Endothelial cell (in vitro differentiated cells): ENCODE results near the gene DNMT1. TPM values are rescaled to one million over a fixed set of nuclear protein-coding genes. Genes with fewer than 3 reads are reported as not detected.

Experiments used
- DNase-seq: peaks from one replicate; pipeline ENCODE4 v3.0.0; 2021; ENCODE audit warnings: low spot score
- H3K27ac Mint-ChIP-seq: one replicate; pipeline ENCODE4 v1.8.0; 2021; ENCODE audit warnings: mixed read lengths, inconsistent platforms; ENCODE audit not compliant: unreplicated experiment
- H3K27me3 Mint-ChIP-seq: one replicate; pipeline ENCODE4 v1.8.0; 2021; ENCODE audit warnings: mild to moderate bottlenecking, moderate library complexity, mixed read lengths, inconsistent platforms; ENCODE audit not compliant: unreplicated experiment
- H3K36me3 Mint-ChIP-seq: one replicate; pipeline ENCODE4 v1.8.0; 2021; ENCODE audit warnings: mild to moderate bottlenecking, low read depth, mixed read lengths, inconsistent platforms; ENCODE audit not compliant: unreplicated experiment
- H3K4me1 Mint-ChIP-seq: one replicate; pipeline ENCODE4 v1.8.0; 2021; ENCODE audit warnings: mild to moderate bottlenecking, mixed read lengths, inconsistent platforms; ENCODE audit not compliant: unreplicated experiment
- H3K4me3 Mint-ChIP-seq: one replicate; pipeline ENCODE4 v1.8.0; 2021; ENCODE audit warnings: mild to moderate bottlenecking, mixed read lengths, inconsistent platforms; ENCODE audit not compliant: unreplicated experiment
- H3K9me3 Mint-ChIP-seq: one replicate; pipeline ENCODE4 v1.8.0; 2021; ENCODE audit warnings: mixed read lengths, inconsistent platforms; ENCODE audit not compliant: unreplicated experiment
- total RNA-seq: library from RNA; stranded (reverse); fragmentation: NEBNext Ultra II Directional; extraction: Animal tissue kit (Norgen Biotek cat#: 25700); gene quantifications from one replicate; pipeline ENCODE4 v1.2.1, GENCODE V29; 2021; ENCODE audit not compliant: unreplicated experiment
- TF ChIP-seq, protein P1 (sequence below): fragments of 200-600 bp; sonication (generic); IDR thresholded peaks from one replicate; pipeline ENCODE4 v1.5.0; 2021; ENCODE audit warnings: antibody characterized with exemption; ENCODE audit not compliant: unreplicated experiment

The DNMT1 gene
- total RNA-seq, 1 donor from 2014 or later, result 119 TPM

DNA sequence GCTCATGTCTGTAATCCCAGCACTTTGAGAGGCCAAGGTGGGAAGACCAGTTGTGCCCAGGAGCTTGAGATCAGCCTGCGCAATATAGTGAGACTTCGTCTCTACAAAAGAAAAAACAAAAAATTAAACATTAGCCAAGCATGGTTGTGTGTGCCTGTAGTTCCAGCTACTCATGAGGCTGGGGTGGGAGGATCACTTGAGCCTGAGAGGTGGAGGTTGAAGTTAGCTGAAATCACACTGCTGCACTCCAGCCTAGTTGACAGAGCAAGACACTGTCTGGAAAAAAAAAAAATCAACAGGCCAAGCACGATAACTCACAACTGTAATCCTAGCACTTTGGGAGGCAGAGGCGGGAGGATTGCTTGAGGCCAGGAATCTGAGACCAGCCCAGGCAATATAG is 40.2 kb upstream of the DNMT1 start:
- no peak overlapping the region for H3K4me3 Mint-ChIP-seq
- H3K9me3 Mint-ChIP-seq, result no peaks in the 10 kb centered on the region
- H3K36me3 Mint-ChIP-seq, result no peaks in the 10 kb centered on the region
- H3K27ac Mint-ChIP-seq, result no peak overlapping the region
- no peak for DNase-seq
- TF ChIP-seq, protein P1, sequence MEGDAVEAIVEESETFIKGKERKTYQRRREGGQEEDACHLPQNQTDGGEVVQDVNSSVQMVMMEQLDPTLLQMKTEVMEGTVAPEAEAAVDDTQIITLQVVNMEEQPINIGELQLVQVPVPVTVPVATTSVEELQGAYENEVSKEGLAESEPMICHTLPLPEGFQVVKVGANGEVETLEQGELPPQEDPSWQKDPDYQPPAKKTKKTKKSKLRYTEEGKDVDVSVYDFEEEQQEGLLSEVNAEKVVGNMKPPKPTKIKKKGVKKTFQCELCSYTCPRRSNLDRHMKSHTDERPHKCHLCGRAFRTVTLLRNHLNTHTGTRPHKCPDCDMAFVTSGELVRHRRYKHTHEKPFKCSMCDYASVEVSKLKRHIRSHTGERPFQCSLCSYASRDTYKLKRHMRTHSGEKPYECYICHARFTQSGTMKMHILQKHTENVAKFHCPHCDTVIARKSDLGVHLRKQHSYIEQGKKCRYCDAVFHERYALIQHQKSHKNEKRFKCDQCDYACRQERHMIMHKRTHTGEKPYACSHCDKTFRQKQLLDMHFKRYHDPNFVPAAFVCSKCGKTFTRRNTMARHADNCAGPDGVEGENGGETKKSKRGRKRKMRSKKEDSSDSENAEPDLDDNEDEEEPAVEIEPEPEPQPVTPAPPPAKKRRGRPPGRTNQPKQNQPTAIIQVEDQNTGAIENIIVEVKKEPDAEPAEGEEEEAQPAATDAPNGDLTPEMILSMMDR, result no peak
- H3K4me1 Mint-ChIP-seq, result peaks cover 7% of the 10 kb centered on the region
- no peaks in the 10 kb centered on the region for H3K27me3 Mint-ChIP-seq

- DNase-seq, result no peak
These were observed 39.2 kb upstream of the DNMT1 start for GRCh38 chr19:10233946-10234345.

DNA sequence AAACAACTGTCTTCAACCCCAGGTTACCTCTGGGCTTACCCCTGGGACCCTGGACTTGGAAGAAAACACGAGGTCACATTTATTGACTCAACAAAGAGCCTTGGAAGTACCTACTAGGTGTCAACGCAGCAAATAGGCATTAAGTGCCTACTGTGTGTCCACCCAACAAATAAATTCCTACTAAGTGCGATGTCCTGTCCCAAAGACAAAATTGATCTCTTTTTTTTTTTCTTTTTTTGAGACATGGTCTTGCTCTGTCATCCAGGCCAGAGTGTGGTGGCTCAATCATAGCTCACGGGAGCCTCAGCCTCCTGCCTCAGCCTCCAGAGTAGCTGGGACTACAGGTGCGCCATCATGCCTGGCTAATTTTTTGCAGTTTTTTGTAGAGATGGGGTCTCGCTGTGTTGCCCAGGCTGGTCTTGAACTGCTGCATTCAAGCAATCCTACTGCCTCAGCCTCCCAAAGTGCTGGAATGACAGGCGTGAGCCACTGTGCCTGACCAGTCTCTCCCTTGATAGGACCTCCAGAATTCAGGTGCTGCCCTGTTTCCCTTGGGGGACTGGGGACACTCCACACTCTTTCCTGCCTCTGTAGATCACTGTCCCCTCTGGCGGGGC is 37.0 kb upstream of the DNMT1 start:
- Mint-ChIP-seq H3K27me3 (peaks cover 6% of the 10 kb centered on the region), H3K4me3 (peak overlapping the region; percentile 85), H3K36me3 (peaks cover 3% of the 10 kb centered on the region), H3K9me3 (no peaks in the 10 kb centered on the region), H3K4me1 (peaks cover 10% of the 10 kb centered on the region), H3K27ac (peak overlapping the region; percentile 87)
- TF ChIP-seq, protein P1, result no peak
- DNase-seq, result no peak

More at GRCh38 chr19:10233946-10234345, 39.2 kb upstream of the DNMT1 start:
- peaks cover 3% of the 10 kb centered on the region for H3K36me3 Mint-ChIP-seq
- H3K4me1 Mint-ChIP-seq, result peaks cover 10% of the 10 kb centered on the region
- no peaks in the 10 kb centered on the region for H3K9me3 Mint-ChIP-seq
- peaks cover 6% of the 10 kb centered on the region for H3K27me3 Mint-ChIP-seq
- no peak overlapping the region for H3K27ac Mint-ChIP-seq
- H3K4me3 Mint-ChIP-seq, result no peak overlapping the region
- TF ChIP-seq, protein P1, result no peak

GRCh38 chr19:10230861-10231611 is 36.3 kb upstream of the DNMT1 start, which contains the start of gene S1PR2:
TSS of gene S1PR2 (minus strand) at chr19:10231331. CDS start at chr19:10224905, 6,426 bp downstream.
- Mint-ChIP-seq H3K9me3 (no peaks in the 10 kb centered on the region), H3K4me3 (peak within 1 kb of the TSS; percentile 86)
- TF ChIP-seq, protein P1, result no peak

More at GRCh38 chr19:10230861-10231611, 36.3 kb upstream of the DNMT1 start, which contains the start of gene S1PR2:
- Mint-ChIP-seq H3K4me1 (peaks cover 9% of the 10 kb centered on the region), H3K27ac (peak within 1 kb of the TSS; percentile 87), H3K27me3 (peaks cover 6% of the 10 kb centered on the region), H3K36me3 (peaks cover 7% of the 10 kb centered on the region)
- DNase-seq, result peak; percentile 82
